Fibroblast of lung (primary cell): ENCODE results near the gene SAMD3.
"Not testable (repeated sequence)": the region's sequence is repeated elsewhere in the genome, so short reads cannot be mapped to it uniquely, and the experiment has no call there.

Experiments used
- EZH2 ChIP-seq: IDR thresholded peaks from 2 replicates; pipeline ENCODE4 v1.5.1; 2012; ENCODE audit warnings: low read length, control low read depth, mild to moderate bottlenecking; ENCODE audit errors: missing control alignments
- TF ChIP-seq, protein P1 (sequence below), 2 donors: IDR thresholded peaks in 1 of 2; conservative IDR thresholded peaks in 1 of 2; 1 replicate in 1 of 2; 2 replicates in 1 of 2; pipeline ENCODE4 v1.5.1; 2011 to 2012; ENCODE audit warnings: low read length in 2 of 2, control low read depth in 1 of 2, inconsistent platforms in 1 of 2, low read depth in 1 of 2, mild to moderate bottlenecking in 1 of 2

DNA sequence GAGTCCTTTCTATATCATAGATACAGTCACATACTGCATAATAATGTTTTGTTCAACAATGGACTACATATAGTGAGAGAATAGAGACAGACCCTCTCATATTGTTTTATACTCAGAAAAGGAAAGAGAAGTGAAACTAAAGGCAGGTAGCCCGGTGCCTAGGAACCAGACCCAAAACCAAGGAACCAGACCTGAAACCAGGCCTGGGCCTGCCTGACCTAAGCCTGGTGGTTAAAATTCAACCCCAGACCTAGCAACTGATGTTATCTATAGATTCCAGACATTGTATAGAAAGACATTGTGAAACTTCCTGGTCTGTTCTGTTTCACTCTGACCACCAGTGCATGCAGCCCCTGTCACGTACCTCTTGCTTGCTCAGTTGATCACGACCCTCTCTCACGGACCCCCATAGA lies 37.3 kb upstream of the SAMD3 start:
- TF ChIP-seq, protein P1, sequence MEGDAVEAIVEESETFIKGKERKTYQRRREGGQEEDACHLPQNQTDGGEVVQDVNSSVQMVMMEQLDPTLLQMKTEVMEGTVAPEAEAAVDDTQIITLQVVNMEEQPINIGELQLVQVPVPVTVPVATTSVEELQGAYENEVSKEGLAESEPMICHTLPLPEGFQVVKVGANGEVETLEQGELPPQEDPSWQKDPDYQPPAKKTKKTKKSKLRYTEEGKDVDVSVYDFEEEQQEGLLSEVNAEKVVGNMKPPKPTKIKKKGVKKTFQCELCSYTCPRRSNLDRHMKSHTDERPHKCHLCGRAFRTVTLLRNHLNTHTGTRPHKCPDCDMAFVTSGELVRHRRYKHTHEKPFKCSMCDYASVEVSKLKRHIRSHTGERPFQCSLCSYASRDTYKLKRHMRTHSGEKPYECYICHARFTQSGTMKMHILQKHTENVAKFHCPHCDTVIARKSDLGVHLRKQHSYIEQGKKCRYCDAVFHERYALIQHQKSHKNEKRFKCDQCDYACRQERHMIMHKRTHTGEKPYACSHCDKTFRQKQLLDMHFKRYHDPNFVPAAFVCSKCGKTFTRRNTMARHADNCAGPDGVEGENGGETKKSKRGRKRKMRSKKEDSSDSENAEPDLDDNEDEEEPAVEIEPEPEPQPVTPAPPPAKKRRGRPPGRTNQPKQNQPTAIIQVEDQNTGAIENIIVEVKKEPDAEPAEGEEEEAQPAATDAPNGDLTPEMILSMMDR (conservative IDR thresholded peaks at IDR 0.05 in 1 of 2, IDR thresholded peaks at IDR 0.05 in 1 of 2; ENCODE audit: low read depth in 1 of 2, low read length in 2 of 2): not testable (repeated sequence)
- TF ChIP-seq EZH2: not testable (repeated sequence)
